Measurements from ENCODE around the gene MYEF2.

DNA sequence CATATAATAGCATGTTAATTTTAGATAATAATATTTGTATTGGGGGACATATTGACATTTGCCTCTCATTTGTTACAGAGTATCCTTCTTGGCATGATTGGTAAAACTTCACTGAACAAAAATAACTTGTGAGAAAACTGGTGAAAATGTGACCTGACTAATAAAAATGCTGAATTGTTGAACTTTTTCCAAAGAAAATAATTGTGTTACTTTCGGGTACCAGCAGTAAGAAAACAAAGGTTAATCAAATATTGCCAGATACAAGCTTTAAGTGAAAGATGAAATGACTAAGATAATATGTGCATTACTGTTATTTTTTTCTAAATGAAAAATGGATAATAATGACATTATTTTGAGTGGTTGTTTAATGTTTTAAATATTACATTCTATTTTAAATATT lies 43.2 kb upstream of the MYEF2 start:
- TF ChIP-seq TAF1 (IDR thresholded peaks at IDR 0.05; ENCODE audit: borderline replicate concordance, insufficient read depth, low read length): no peak
- no peak for TF ChIP-seq SIN3A (IDR thresholded peaks at IDR 0.05; ENCODE audit: borderline replicate concordance, insufficient read depth, low read length)
- TF ChIP-seq, protein P1, sequence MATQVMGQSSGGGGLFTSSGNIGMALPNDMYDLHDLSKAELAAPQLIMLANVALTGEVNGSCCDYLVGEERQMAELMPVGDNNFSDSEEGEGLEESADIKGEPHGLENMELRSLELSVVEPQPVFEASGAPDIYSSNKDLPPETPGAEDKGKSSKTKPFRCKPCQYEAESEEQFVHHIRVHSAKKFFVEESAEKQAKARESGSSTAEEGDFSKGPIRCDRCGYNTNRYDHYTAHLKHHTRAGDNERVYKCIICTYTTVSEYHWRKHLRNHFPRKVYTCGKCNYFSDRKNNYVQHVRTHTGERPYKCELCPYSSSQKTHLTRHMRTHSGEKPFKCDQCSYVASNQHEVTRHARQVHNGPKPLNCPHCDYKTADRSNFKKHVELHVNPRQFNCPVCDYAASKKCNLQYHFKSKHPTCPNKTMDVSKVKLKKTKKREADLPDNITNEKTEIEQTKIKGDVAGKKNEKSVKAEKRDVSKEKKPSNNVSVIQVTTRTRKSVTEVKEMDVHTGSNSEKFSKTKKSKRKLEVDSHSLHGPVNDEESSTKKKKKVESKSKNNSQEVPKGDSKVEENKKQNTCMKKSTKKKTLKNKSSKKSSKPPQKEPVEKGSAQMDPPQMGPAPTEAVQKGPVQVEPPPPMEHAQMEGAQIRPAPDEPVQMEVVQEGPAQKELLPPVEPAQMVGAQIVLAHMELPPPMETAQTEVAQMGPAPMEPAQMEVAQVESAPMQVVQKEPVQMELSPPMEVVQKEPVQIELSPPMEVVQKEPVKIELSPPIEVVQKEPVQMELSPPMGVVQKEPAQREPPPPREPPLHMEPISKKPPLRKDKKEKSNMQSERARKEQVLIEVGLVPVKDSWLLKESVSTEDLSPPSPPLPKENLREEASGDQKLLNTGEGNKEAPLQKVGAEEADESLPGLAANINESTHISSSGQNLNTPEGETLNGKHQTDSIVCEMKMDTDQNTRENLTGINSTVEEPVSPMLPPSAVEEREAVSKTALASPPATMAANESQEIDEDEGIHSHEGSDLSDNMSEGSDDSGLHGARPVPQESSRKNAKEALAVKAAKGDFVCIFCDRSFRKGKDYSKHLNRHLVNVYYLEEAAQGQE (IDR thresholded peaks at IDR 0.05; ENCODE audit: insufficient read depth in 1 of 2, low read depth in 2 of 2, low read length in 2 of 2): no peak
- no peak for TF ChIP-seq POLR2AphosphoS5 (IDR thresholded peaks at IDR 0.05; ENCODE audit: low read depth, low read length)
- TF ChIP-seq FOXP2 (optimal IDR thresholded peaks at IDR 0.05; ENCODE audit: borderline replicate concordance, extremely low read depth, extremely low read length, insufficient read depth): no peak

Data from PFSK-1 (cell line).